Liver (tissue), 9 donors: ENCODE results near the gene SLC9B1. TPM values are rescaled to one million over a fixed set of nuclear protein-coding genes. Genes with fewer than 3 reads are reported as not detected.

Source experiments
- DNase-seq: peaks from one replicate; pipeline ENCODE4 v3.0.0-alpha.2; 2017; ENCODE audit warnings: low spot score
- H3K27ac ChIP-seq, 2 donors: one replicate each; pipeline ENCODE4 v1.7.0; 2013; ENCODE audit warnings: inconsistent platforms in 2 of 2, low read length in 2 of 2, control low read depth in 1 of 2, low read depth in 1 of 2, mild to moderate bottlenecking in 1 of 2
- H3K27me3 ChIP-seq, 4 donors: one replicate each; pipeline versions ENCODE4 v1.6.1 to v1.7.0; 2013; ENCODE audit warnings: low read length in 3 of 4, inconsistent platforms in 1 of 4, mild to moderate bottlenecking in 1 of 4, moderate library complexity in 1 of 4; ENCODE audit not compliant: control insufficient read depth in 4 of 4, insufficient read depth in 4 of 4
- H3K36me3 ChIP-seq, 4 donors: one replicate each; pipeline versions ENCODE4 v1.6.1 to v1.7.0; 2013; ENCODE audit warnings: low read length in 3 of 4, mild to moderate bottlenecking in 3 of 4, low read depth in 1 of 4, moderate library complexity in 1 of 4; ENCODE audit not compliant: control insufficient read depth in 4 of 4, insufficient read depth in 3 of 4
- H3K4me1 ChIP-seq, 4 donors: one replicate each; pipeline versions ENCODE4 v1.6.1 to v1.7.0; 2013; ENCODE audit warnings: low read length in 3 of 4, mild to moderate bottlenecking in 3 of 4, moderate library complexity in 1 of 4; ENCODE audit not compliant: control insufficient read depth in 4 of 4, insufficient read depth in 4 of 4
- H3K4me3 ChIP-seq, 3 donors: one replicate each; pipeline versions ENCODE4 v1.6.1 to v1.7.0; 2013; ENCODE audit warnings: low read length in 3 of 3, control low read depth in 1 of 3, low read depth in 1 of 3, mild to moderate bottlenecking in 1 of 3
- H3K9ac ChIP-seq, 2 donors: one replicate each; pipeline ENCODE4 v1.7.0; 2013; ENCODE audit warnings: low read length in 2 of 2, mild to moderate bottlenecking in 2 of 2, moderate library complexity in 2 of 2, control low read depth in 1 of 2, low read depth in 1 of 2
- H3K9me3 ChIP-seq, 4 donors: one replicate each; pipeline versions ENCODE4 v1.6.1 to v1.7.0; 2013; ENCODE audit warnings: low read length in 3 of 4; ENCODE audit not compliant: control insufficient read depth in 4 of 4
- EGR1 ChIP-seq, 2 donors: IDR thresholded peaks; 2 replicates each; pipeline ENCODE4 v1.6.1; 2016 to 2018; ENCODE audit warnings: antibody characterized with exemption in 2 of 2, low read depth in 2 of 2
- FOXA1 ChIP-seq: IDR thresholded peaks from 2 replicates; pipeline ENCODE4 v1.6.1; 2016; ENCODE audit warnings: antibody characterized with exemption
- FOXA2 ChIP-seq: IDR thresholded peaks from 2 replicates; pipeline ENCODE4 v1.6.1; 2016; ENCODE audit warnings: antibody characterized with exemption
- GABPA ChIP-seq, 2 donors: IDR thresholded peaks in 1 of 2; conservative IDR thresholded peaks in 1 of 2; 2 replicates each; pipeline ENCODE4 v1.6.1; 2016; ENCODE audit warnings: antibody characterized with exemption in 2 of 2, mild to moderate bottlenecking in 1 of 2, moderate library complexity in 1 of 2
- HNF4A ChIP-seq, 2 donors: conservative IDR thresholded peaks; 2 replicates each; pipeline ENCODE4 v1.6.1; 2016; ENCODE audit warnings: antibody characterized with exemption in 2 of 2, mild to moderate bottlenecking in 2 of 2
- HNF4G ChIP-seq: IDR thresholded peaks from 2 replicates; pipeline ENCODE4 v1.6.1; 2016; ENCODE audit warnings: antibody characterized with exemption
- JUND ChIP-seq, 2 donors: IDR thresholded peaks; 2 replicates each; pipeline ENCODE4 v1.6.1; 2016; ENCODE audit warnings: antibody characterized with exemption in 2 of 2
- NR2F2 ChIP-seq: IDR thresholded peaks from 2 replicates; pipeline ENCODE4 v1.6.1; 2016; ENCODE audit warnings: antibody characterized with exemption
- RAD21 ChIP-seq, 2 donors: IDR thresholded peaks; 2 replicates each; pipeline ENCODE4 v1.6.1; 2016; ENCODE audit warnings: antibody characterized with exemption in 2 of 2, mild to moderate bottlenecking in 2 of 2
- RXRA ChIP-seq, 2 donors: IDR thresholded peaks; 2 replicates each; pipeline ENCODE4 v1.6.1; 2017 to 2018; ENCODE audit warnings: antibody characterized with exemption in 2 of 2, mild to moderate bottlenecking in 1 of 2
- TAF1 ChIP-seq: conservative IDR thresholded peaks from 2 replicates; pipeline ENCODE4 v1.6.1; 2016; ENCODE audit warnings: antibody characterized with exemption, mild to moderate bottlenecking
- YY1 ChIP-seq: IDR thresholded peaks from 2 replicates; pipeline ENCODE4 v1.6.1; 2016; ENCODE audit warnings: antibody characterized with exemption, mild to moderate bottlenecking
- WGBS: extraction: QIAGEN DNeasy Blood & Tissue Kit; methylation state at CpG from one replicate; pipeline ENCODE4 v1.1.7; 2013; 5-methylcytosine and 5-hydroxymethylcytosine counted together
- polyA plus RNA-seq, 2 donors: library from polyadenylated mRNA; stranded (reverse) in 1 of 2; unstranded in 1 of 2; fragments of 200-250 nt in 1 of 2; fragments of >200 nt in 1 of 2; fragmentation: Nextera tagmentation in 1 of 2; extraction: Ambion mirVana in 1 of 2; gene quantifications; one replicate each; pipeline versions ENCODE4 v1.2.1 to v1.2.3, GENCODE V29; 2013 to 2015
- total RNA-seq, 2 donors: library from RNA; depleted of rRNA; stranded (reverse); fragments of >200 nt; gene quantifications; one replicate each; pipeline ENCODE4 v1.2.3, GENCODE V29; 2014
- TF ChIP-seq, protein P1 (sequence below): fragments of 150-350 bp; IDR thresholded peaks from 2 replicates; pipeline ENCODE4 v1.5.1; 2017; ENCODE audit warnings: improper control_type of control experiment, low read depth, low read length; ENCODE audit not compliant: missing input control
- TF ChIP-seq, protein P2 (sequence below): IDR thresholded peaks from 2 replicates; pipeline ENCODE4 v1.6.1; 2016; ENCODE audit warnings: antibody characterized with exemption
- TF ChIP-seq, protein P3 (sequence below): IDR thresholded peaks from 2 replicates; pipeline ENCODE4 v1.6.1; 2016; ENCODE audit warnings: antibody characterized with exemption, mild to moderate bottlenecking
- TF ChIP-seq, protein P4 (sequence below): IDR thresholded peaks from 2 replicates; pipeline ENCODE4 v1.6.1; 2016; ENCODE audit warnings: antibody characterized with exemption
- donor health status: healthy.
- donor health status: healthy.
- donor health status: healthy.
- donor health status: healthy.
- donor health status: healthy.

SLC9B1 gene
- total and polyA plus RNA-seq, 4 donors = 0.19 to 0.51 (median 0.50) TPM; not detected in 1

DNA sequence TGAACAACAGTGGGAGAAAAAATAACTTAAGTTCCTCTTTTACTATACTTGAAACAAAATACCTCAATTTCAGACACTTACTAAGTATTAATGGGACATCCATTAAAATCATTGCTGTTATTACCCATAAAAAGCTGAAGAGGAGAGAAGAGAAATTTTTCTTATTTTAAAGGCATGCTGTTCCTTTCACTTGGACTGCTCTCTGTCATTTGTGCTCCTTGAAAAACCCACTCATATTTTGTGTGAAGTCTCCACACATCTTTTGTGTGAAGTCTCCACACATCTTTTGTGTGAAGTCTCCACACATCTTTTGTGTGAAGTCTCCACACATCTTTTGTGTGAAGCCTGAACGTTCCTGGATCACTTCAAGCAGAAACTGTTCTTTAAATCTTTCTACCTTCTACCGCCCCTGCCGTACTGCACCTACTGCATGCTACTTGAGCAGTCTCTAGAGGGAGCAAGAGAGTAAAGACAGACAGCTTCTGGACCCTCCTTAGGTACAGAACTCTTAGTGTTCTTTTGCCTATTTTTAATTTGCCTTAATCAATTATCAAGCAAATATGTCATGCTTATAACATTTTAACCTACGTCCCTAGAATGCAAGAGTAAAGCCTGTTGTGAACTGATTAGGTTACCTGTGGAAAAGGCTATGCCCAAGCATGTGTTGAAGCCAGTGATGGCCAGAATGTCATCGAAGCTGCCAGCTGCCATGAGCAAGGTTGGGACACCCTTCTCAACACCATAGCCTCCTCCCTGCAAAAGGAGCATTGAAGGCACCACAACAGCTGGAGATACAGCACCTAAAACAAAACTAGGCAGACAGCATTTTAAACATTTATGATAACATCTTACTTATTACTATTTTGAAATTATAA lies 27.1 kb upstream of the SLC9B1 start:
- TF ChIP-seq YY1 (no peak), RAD21 (IDR thresholded peaks at IDR 0.05) (peak; percentile 79 to 87)
- TF ChIP-seq, protein P1, sequence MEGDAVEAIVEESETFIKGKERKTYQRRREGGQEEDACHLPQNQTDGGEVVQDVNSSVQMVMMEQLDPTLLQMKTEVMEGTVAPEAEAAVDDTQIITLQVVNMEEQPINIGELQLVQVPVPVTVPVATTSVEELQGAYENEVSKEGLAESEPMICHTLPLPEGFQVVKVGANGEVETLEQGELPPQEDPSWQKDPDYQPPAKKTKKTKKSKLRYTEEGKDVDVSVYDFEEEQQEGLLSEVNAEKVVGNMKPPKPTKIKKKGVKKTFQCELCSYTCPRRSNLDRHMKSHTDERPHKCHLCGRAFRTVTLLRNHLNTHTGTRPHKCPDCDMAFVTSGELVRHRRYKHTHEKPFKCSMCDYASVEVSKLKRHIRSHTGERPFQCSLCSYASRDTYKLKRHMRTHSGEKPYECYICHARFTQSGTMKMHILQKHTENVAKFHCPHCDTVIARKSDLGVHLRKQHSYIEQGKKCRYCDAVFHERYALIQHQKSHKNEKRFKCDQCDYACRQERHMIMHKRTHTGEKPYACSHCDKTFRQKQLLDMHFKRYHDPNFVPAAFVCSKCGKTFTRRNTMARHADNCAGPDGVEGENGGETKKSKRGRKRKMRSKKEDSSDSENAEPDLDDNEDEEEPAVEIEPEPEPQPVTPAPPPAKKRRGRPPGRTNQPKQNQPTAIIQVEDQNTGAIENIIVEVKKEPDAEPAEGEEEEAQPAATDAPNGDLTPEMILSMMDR = peak; percentile 76
- H3K4me3 ChIP-seq = no peak overlapping the region
- H3K9me3 ChIP-seq = no peaks in the 10 kb centered on the region
- no peaks in the 10 kb centered on the region for H3K27me3 ChIP-seq
- no peak overlapping the region for H3K9ac ChIP-seq
- 39% methylated on average over 5 of the region's 5 CpGs for WGBS
- DNase-seq = peak; percentile 39
- peaks cover 5 to 33% (median 16%) of the 10 kb centered on the region in 4 donors for H3K36me3 ChIP-seq
- no peaks in the 10 kb centered on the region for H3K4me1 ChIP-seq
- no peak overlapping the region for H3K27ac ChIP-seq

DNA sequence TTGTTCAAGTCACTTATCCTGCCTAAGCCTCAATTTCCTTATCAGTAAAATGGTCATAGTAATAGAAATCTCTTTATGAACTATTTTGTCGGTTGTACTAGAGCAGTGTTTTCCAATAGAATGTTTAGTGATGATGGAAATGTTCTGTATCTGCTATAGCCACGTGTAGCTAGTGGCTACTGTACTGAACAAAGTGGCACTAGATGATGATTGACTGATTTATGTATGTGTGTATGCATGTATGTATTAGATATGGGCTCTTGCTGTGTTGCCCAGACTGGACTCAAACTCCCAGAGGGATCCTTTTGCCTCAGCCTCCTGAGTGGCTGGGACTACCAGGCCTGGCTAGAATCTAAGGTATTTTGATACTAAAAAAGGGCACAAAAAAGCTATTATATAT lies 24.7 kb upstream of the SLC9B1 start:
- 92% methylated on average over 2 of the region's 2 CpGs for WGBS

More for the DNA sequence above, 24.7 kb upstream of the SLC9B1 start:
- Histone ChIP-seq H3K9ac (no peak overlapping the region), H3K36me3 (peaks cover 2 to 28% (median 11%) of the 10 kb centered on the region in 4 donors), H3K27me3 (no peaks in the 10 kb centered on the region), H3K9me3 (no peaks in the 10 kb centered on the region), H3K4me1 (no peaks in the 10 kb centered on the region), H3K4me3 (no peak overlapping the region), H3K27ac (no peak overlapping the region)
- no peak for DNase-seq
- TF ChIP-seq FOXA2 (no peak), HNF4G (no peak), HNF4A (conservative IDR thresholded peaks at IDR 0.05) (no peak), EGR1 (IDR thresholded peaks at IDR 0.05; ENCODE audit: low read depth in 2 of 2) (no peak), RXRA (IDR thresholded peaks at IDR 0.05) (no peak), GABPA (IDR thresholded peaks at IDR 0.05 in 1 of 2, conservative IDR thresholded peaks at IDR 0.05 in 1 of 2) (no peak), FOXA1 (no peak), JUND (IDR thresholded peaks at IDR 0.05) (no peak), NR2F2 (no peak), TAF1 (no peak), RAD21 (IDR thresholded peaks at IDR 0.05) (no peak)
- TF ChIP-seq, protein P2, sequence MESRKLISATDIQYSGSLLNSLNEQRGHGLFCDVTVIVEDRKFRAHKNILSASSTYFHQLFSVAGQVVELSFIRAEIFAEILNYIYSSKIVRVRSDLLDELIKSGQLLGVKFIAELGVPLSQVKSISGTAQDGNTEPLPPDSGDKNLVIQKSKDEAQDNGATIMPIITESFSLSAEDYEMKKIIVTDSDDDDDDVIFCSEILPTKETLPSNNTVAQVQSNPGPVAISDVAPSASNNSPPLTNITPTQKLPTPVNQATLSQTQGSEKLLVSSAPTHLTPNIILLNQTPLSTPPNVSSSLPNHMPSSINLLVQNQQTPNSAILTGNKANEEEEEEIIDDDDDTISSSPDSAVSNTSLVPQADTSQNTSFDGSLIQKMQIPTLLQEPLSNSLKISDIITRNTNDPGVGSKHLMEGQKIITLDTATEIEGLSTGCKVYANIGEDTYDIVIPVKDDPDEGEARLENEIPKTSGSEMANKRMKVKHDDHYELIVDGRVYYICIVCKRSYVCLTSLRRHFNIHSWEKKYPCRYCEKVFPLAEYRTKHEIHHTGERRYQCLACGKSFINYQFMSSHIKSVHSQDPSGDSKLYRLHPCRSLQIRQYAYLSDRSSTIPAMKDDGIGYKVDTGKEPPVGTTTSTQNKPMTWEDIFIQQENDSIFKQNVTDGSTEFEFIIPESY = no peak
- TF ChIP-seq, protein P3, sequence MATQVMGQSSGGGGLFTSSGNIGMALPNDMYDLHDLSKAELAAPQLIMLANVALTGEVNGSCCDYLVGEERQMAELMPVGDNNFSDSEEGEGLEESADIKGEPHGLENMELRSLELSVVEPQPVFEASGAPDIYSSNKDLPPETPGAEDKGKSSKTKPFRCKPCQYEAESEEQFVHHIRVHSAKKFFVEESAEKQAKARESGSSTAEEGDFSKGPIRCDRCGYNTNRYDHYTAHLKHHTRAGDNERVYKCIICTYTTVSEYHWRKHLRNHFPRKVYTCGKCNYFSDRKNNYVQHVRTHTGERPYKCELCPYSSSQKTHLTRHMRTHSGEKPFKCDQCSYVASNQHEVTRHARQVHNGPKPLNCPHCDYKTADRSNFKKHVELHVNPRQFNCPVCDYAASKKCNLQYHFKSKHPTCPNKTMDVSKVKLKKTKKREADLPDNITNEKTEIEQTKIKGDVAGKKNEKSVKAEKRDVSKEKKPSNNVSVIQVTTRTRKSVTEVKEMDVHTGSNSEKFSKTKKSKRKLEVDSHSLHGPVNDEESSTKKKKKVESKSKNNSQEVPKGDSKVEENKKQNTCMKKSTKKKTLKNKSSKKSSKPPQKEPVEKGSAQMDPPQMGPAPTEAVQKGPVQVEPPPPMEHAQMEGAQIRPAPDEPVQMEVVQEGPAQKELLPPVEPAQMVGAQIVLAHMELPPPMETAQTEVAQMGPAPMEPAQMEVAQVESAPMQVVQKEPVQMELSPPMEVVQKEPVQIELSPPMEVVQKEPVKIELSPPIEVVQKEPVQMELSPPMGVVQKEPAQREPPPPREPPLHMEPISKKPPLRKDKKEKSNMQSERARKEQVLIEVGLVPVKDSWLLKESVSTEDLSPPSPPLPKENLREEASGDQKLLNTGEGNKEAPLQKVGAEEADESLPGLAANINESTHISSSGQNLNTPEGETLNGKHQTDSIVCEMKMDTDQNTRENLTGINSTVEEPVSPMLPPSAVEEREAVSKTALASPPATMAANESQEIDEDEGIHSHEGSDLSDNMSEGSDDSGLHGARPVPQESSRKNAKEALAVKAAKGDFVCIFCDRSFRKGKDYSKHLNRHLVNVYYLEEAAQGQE = no peak
- TF ChIP-seq, protein P1 = no peak
- TF ChIP-seq, protein P4, sequence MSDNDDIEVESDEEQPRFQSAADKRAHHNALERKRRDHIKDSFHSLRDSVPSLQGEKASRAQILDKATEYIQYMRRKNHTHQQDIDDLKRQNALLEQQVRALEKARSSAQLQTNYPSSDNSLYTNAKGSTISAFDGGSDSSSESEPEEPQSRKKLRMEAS = no peak
